Gastroesophageal sphincter (tissue), 4 donors: ENCODE data around the gene LSP1. TPM values are rescaled to one million over a fixed set of nuclear protein-coding genes. Genes with fewer than 3 reads are reported as not detected.

Experiments used
- ATAC-seq: fragments of 150-250 bp; one replicate; pipeline ENCODE4 v1.9.1; 2016; ENCODE audit warnings: mild to moderate bottlenecking, moderate library complexity
- H3K27ac ChIP-seq, 4 donors: fragments of 200-600 bp; sonication (generic) in 3 of 4; 1 replicate in 3 of 4; 2 replicates in 1 of 4; pipeline ENCODE4 v1.5.1; 2016 to 2019
- H3K27me3 ChIP-seq: fragments of 200-600 bp; sonication (generic); one replicate; pipeline ENCODE4 v1.5.1; 2019
- H3K36me3 ChIP-seq, 2 donors: fragments of 200-600 bp; sonication (generic); one replicate each; pipeline ENCODE4 v1.5.1; 2019; ENCODE audit warnings: control low read depth in 1 of 2
- H3K4me1 ChIP-seq, 3 donors: fragments of 200-600 bp; sonication (generic); 1 replicate in 2 of 3; 2 replicates in 1 of 3; pipeline ENCODE4 v1.5.1; 2016 to 2019; ENCODE audit warnings: control low read depth in 2 of 3
- H3K4me3 ChIP-seq, 2 donors: fragments of 200-600 bp; sonication (generic); one replicate each; pipeline ENCODE4 v1.5.1; 2019; ENCODE audit warnings: mild to moderate bottlenecking in 1 of 2, moderate library complexity in 1 of 2
- H3K9me3 ChIP-seq, 3 donors: fragments of 200-600 bp; sonication (generic); one replicate each; pipeline ENCODE4 v1.5.1; 2017 to 2019; ENCODE audit warnings: control low read depth in 2 of 3
- CTCF ChIP-seq, 4 experiments: fragments of 200-600 bp in 2 of 4; fragments of 450-650 bp in 2 of 4; sonication (generic) in 1 of 4; IDR thresholded peaks; one replicate each; pipeline ENCODE4 v1.5.1; 2017 to 2019; ENCODE audit warnings: antibody characterized with exemption in 4 of 4, mild to moderate bottlenecking in 2 of 4, moderate library complexity in 2 of 4
- EP300 ChIP-seq: sonication (generic); formaldehyde crosslinking; IDR thresholded peaks from one replicate; pipeline ENCODE4 v1.6.1; 2017; ENCODE audit warnings: antibody characterized with exemption, mild to moderate bottlenecking
- POLR2A ChIP-seq, 2 donors: fragments of 450-650 bp; IDR thresholded peaks; one replicate each; pipeline ENCODE4 v1.6.1; 2017; ENCODE audit warnings: antibody characterized with exemption in 2 of 2, mild to moderate bottlenecking in 2 of 2, moderate library complexity in 1 of 2
- POLR2AphosphoS5 ChIP-seq: sonication (generic); formaldehyde crosslinking; IDR thresholded peaks from one replicate; pipeline ENCODE4 v1.6.1; 2017; ENCODE audit warnings: antibody characterized with exemption
- WGBS, 2 donors: methylation state at CpG; one replicate each; pipeline ENCODE4 v1.1.5; 2018; ENCODE audit warnings: low coverage in 1 of 2; 5-methylcytosine and 5-hydroxymethylcytosine counted together
- total RNA-seq, 4 donors: library from RNA; depleted of rRNA; stranded (reverse); fragments of >200 nt; gene quantifications; one replicate each; pipeline ENCODE4 v1.1.0, GENCODE V29; 2016

Gene LSP1
- total RNA-seq, 4 donors from 2014 or later: 13.4 to 133 (median 47.7) TPM

- TF ChIP-seq POLR2AphosphoS5: no peak
Observed at GRCh38 chr11:1891831-1892115, 38.9 kb downstream of the LSP1 start, which contains the start of gene PRR33. Gene PRR33, minus strand, starts transcription at chr11:1891895. Its CDS starts 1,311 bp downstream, at chr11:1890584.

GRCh38 chr11:1892116-1892515, 39.2 kb downstream of the LSP1 start:
- no peak overlapping the region for H3K4me3 ChIP-seq
- ATAC-seq: no peak
- H3K36me3 ChIP-seq: peaks cover 0 to 19% of the 10 kb centered on the region in 2 donors
- no peak overlapping the region for H3K27ac ChIP-seq
- WGBS, 2 donors: no CpG with 5 or more reads among the region's 7 CpGs
- TF ChIP-seq CTCF (IDR thresholded peaks at IDR 0.05) (no peak), POLR2A (IDR thresholded peaks at IDR 0.05) (no peak), POLR2AphosphoS5 (no peak)
- H3K27me3 ChIP-seq: peaks cover 18% of the 10 kb centered on the region
- peaks cover 0 to 16% (median 0%) of the 10 kb centered on the region in 3 donors for H3K4me1 ChIP-seq
- no peaks in the 10 kb centered on the region for H3K9me3 ChIP-seq

More at GRCh38 chr11:1891831-1892115, 38.9 kb downstream of the LSP1 start, which contains the start of gene PRR33:
- H3K27ac ChIP-seq: peak within 1 kb of the TSS in 1 of 4 donors; percentile 30
- peaks cover 0 to 16% (median 0%) of the 10 kb centered on the region in 3 donors for H3K4me1 ChIP-seq
- no peaks in the 10 kb centered on the region for H3K9me3 ChIP-seq
- peaks cover 18% of the 10 kb centered on the region for H3K27me3 ChIP-seq
- ATAC-seq: no peak
- H3K36me3 ChIP-seq: peaks cover 0 to 21% of the 10 kb centered on the region in 2 donors
- H3K4me3 ChIP-seq: no peak within 1 kb of the TSS
- WGBS, 2 donors: no CpG with 5 or more reads among the region's 7 CpGs

- peaks cover 18% of the 10 kb centered on the region for H3K27me3 ChIP-seq
- no peak overlapping the region for H3K27ac ChIP-seq
- H3K4me3 ChIP-seq: no peak overlapping the region
- no peak for TF ChIP-seq POLR2AphosphoS5
- TF ChIP-seq EP300: no peak
- TF ChIP-seq POLR2A (IDR thresholded peaks at IDR 0.05): no peak
- TF ChIP-seq CTCF (IDR thresholded peaks at IDR 0.05): no peak
- peaks cover 0 to 16% (median 0%) of the 10 kb centered on the region in 3 donors for H3K4me1 ChIP-seq
- no peaks in the 10 kb centered on the region for H3K9me3 ChIP-seq
- 50 to 76% methylated on average over 3 to 4 of the region's 5 CpGs for WGBS, 2 donors
- peaks cover 0 to 15% of the 10 kb centered on the region in 2 donors for H3K36me3 ChIP-seq
- no peak for ATAC-seq
Observed at GRCh38 chr11:1892558-1892957, 39.7 kb downstream of the LSP1 start.

- Histone ChIP-seq H3K4me3 (no peak overlapping the region), H3K4me1 (peaks cover 0 to 12% (median 0%) of the 10 kb centered on the region in 3 donors), H3K36me3 (peaks cover 0 to 3% of the 10 kb centered on the region in 2 donors), H3K27me3 (peaks cover 22% of the 10 kb centered on the region), H3K27ac (no peak overlapping the region), H3K9me3 (no peaks in the 10 kb centered on the region)
- TF ChIP-seq POLR2A (IDR thresholded peaks at IDR 0.05) (no peak), POLR2AphosphoS5 (no peak), CTCF (IDR thresholded peaks at IDR 0.05) (no peak), EP300 (no peak)
- no peak for ATAC-seq
- WGBS, 2 donors: 89 to 100% methylated on average over 3 of the region's 5 CpGs
Observed at GRCh38 chr11:1893581-1894359, 40.9 kb downstream of the LSP1 start.

- Histone ChIP-seq H3K36me3 (no peaks in the 10 kb centered on the region), H3K4me3 (no peak overlapping the region), H3K4me1 (peaks cover 0 to 6% (median 0%) of the 10 kb centered on the region in 3 donors), H3K27me3 (peaks cover 18% of the 10 kb centered on the region), H3K27ac (no peak overlapping the region), H3K9me3 (no peaks in the 10 kb centered on the region)
- ATAC-seq: no peak
- WGBS, 2 donors: 85 to 91% methylated on average over 9 to 11 of the region's 11 CpGs
- no peak for TF ChIP-seq POLR2A (IDR thresholded peaks at IDR 0.05)
- no peak for TF ChIP-seq EP300
- no peak for TF ChIP-seq POLR2AphosphoS5
- TF ChIP-seq CTCF (IDR thresholded peaks at IDR 0.05): no peak
Observed at GRCh38 chr11:1894759-1895158, 41.9 kb downstream of the LSP1 start.
